Cortex of kidney (tissue), 1 donor: ENCODE measurements around the gene CRADD.
"Not testable (repeated sequence)": the region's sequence is repeated elsewhere in the genome, so short reads cannot be mapped to it uniquely, and the experiment has no call there.

Experiments used
- DNase-seq: peaks from one replicate; lab custom pipeline; 2025; lab: John Stamatoyannopoulos, UW

CRADD gene

DNA sequence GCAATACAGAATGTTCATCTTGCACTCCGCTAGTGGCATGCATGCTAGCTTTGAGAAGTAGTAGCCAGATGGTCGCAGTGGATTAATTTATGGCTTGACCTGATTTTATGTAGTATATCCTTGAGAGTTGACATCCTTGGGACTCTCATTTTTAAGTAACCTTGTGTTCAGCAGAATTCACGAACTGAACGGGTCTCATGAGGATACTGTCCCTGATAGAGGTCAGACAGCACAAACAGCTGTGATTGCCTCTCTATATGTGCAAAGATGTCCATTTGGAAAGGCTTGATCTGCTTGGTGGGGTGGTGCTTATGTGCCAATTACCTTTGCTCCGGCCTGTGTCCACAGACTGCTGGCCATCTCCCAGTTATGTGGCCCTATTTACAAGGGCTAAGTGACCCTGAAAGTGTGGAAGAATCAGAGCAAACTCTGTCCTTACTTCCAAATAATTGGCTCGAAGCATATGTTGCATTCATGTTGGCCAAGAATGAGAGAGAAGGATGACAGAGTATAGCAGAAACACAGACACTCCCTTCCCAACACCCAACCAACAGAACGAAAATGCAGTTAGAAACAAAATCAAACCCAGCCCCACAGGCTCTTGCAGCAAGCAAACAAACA lies 167.1 kb downstream of the CRADD start:
- DNase-seq, result no peak

DNA sequence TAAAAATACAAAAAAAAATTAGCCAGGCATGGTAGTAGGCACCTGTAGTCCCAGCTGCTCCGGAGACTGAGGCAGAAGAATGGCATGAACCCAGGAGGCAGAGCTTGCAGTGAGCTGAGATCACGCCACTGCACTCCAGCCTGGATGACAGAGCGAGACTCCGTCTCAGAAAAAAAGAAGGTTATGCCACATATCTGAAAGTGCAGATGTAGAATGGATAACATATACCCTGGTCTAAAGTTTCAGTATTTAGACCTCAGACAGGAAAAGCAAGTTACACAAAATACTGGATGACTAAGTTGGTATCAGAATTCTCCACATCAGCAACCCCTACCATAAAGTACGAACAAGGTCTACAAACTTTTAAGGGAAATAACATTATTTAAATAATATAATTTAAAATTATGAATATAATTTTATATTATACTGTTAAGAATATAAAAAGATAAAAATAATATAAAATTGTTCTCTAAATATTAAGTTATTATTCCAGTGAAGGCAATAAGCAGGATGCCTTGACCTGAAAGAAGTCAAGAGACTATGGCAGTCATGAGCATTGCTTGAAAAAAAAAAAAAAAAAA lies 169.9 kb downstream of the CRADD start:
- DNase-seq, result no peak

DNA sequence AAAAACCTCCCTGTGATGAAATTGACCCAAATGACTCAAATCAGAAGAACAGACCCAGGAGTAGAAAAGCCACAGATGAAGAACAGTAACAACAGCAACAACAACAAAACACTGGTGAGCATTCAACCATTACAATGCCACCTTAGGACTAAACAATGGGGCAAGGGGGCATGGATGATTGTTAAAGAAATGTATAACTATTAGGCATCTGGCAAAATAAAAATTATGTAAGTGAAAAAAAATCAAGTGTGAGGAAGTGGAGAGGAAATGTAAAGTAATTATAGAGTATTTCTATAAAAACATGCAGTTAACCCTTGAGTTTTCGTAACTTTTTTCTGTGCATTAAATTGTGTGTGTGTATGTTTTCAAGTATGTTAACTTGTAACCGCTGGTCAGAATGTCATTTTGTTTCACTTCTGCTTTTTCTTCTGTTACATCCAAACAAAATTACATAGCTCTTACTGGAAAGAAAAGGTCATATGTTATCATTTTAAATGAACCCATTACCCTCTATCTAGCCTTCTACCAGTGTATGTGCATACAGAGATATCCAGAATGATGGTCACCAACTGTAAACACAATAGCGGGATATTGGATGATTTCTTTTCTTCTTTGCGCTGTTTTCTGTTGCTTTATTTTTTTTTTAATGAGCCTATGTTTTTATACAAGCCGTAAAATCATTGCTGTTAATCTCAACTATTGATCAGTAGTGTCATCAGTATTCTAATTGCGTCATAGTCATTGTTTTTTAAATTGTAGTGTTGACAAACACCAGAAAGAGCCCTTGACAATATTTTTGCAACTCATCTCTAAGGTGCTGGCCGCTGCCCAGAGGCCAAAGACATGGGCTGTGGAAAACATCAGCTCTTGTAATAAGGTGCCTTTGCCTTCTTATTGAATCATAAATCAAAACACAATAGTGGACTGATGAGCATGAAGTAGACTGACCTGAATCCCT lies 170.6 kb downstream of the CRADD start:
- DNase-seq, result no peak

DNA sequence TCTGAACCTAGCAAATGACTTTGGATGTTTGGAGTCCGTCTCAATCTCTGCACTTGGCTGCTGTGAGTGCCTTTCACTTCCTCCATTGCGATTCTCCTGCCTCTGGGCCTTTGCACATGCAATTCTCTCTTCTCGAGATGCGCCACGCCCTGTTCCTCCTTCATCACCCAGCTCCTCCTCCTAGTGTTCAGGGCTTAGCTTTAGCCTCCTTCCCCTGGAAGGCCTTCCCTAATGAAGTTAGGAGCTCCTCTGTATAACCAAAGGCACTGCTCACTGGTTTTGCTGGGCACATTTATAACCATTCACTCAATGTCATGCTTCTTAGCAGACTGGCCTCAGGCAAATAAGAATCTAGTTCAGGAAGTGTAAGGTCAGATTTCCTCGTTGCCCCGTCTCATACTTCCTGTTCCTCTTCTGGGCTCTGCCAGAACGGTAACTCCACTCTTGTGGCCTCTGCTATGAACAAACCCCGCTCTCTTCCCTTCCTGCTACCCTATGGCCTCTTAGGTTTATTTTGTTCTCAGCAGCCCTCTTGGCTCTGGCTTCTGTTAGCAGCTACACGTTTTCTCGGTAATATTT lies 171.4 kb downstream of the CRADD start:
- no peak for DNase-seq

DNA sequence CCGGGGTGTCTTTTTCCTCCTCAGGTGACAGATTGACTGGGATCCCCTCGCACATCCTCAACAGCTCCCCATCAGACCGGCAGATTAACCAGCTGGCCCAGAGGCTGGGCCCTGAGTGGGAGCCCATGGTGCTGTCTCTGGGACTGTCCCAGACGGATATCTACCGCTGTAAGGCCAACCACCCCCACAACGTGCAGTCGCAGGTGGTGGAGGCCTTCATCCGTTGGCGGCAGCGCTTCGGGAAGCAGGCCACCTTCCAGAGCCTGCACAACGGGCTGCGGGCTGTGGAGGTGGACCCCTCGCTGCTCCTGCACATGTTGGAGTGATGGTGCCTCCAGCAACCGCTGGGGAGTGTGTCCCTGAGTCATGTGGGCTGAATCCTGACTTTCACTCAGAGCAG lies 172.8 kb downstream of the CRADD start:
- DNase-seq, result no peak

DNA sequence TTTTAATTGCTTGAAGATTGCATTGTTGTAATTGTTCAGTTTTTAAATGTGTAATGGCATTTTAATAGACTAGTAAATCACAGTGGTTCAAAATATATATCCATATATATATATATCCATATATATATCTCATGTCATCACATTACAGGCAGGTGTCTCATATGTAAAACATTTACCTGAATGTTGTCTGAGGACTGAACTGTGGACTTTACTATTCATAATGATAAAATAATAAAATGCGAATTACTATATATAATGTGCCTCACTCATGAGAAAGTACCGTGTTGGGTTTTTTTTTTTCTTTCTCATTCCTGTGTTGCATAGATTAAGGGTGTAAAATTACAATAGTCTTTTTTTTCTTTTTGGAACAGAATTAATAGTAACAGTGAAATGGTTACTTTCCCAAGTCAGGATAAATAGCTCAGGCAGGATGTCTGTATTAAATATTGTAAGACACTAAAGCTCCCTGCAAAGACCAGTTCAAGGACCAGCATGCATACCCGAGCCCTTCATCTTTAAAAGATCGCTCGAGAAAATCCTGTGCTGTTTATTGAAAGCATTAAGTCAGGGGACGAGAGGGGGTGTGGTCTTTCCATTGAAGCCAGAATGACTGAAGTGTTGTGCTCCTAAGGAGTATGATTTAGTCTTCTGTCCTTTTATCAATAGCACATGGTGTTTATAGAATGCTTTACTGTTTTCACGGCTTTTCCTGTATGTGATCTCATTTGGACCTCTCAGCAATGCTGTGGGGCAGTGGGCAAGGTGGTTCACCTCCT lies 173.5 kb downstream of the CRADD start:
- DNase-seq, result no peak

DNA sequence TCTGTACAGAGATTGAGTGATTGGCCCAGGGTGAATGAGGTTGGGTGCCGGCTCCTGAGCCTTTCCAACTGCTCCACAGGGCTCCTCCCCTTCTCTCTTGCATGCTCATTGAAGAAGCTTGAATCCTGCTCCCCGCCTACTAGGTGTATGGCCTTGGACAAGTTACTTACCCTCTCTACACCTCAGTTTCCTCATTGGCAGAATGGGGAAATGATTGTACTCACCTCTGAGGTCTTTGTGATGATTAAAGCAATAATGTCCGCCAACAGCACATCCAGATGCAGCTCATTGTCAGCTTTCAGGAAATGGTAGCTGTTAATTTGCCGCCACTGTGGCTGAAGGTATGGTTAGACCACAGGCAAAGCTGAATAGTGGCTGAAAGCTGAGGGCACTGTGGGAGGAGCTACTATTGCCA lies 174.1 kb downstream of the CRADD start:
- DNase-seq, result no peak

DNA sequence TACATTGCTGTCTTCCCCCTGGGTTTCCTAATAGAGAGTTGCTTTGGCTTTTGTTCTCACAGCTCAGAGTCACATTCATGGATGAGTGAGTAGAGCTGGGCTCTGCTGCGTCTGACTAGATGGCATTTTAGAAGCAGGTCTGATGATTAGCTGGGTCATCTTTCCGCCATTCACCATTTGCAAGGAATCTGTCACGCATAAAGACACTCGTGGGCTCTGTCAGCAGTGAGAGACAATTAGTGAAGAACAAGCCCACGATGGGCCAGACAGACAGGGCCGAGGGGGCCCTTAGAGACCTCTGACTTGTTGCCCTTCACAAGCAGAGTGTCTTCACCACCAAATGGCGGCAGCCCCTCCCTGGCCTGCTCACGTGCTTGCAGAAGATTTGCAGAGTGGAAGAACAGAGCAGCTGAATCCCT lies 175.0 kb downstream of the CRADD start:
- no peak for DNase-seq

DNA sequence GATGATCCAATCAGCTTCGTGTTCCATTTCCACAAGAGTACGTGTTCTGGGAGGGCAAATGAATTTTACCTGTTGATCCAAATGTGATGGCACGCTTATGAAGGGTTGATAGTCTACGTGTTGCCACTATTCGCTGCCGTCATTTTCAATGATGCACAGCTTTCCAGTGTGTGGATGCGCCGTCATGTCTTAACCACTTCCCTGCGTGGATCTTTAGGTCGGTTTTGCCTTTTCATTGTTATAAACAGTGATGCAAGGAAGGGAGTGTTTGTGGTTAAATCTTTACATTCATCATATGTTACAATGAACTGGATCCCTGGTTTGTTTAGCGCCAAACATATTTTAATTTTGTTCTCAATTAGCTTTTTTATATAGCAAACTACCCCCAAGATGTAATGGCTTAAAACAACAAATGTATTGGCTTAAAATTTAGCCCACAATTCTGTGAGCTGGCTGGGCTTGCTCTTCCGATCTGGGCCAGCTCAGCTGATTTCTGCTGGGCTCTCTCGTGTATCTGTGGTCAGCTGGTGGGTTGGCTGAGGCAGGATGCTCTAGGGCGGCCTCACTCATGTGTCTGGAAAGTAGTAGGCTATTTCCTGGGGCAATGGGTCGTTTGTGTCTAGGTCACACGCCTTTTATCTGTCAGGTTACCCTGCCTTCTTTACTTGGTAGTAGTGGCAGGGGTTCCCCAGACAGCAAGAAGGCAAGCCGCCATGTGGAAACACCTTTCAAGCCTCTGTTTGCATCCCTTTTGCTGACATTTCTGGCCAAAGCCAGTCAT lies 176.7 kb downstream of the CRADD start:
- DNase-seq, result no peak

DNA sequence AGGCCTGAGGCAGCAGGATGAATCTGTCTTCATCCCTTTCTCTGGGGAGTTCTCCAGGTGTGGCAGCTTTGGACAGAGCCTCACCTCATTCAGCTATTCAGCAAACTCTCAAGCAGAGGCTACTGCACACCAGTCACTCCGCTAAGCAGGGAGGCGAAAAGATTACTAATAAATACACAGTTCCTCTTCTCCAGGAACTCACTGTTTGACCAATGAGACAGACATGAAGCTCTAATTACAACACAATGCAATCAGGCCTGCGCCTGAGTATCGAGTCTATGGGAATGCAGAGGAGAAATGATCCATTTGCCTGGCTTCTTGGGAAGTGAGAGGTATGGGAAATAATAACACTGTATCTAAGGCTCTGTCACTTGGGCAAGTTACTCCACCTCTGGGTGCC lies 178.1 kb downstream of the CRADD start:
- DNase-seq, result no peak

DNA sequence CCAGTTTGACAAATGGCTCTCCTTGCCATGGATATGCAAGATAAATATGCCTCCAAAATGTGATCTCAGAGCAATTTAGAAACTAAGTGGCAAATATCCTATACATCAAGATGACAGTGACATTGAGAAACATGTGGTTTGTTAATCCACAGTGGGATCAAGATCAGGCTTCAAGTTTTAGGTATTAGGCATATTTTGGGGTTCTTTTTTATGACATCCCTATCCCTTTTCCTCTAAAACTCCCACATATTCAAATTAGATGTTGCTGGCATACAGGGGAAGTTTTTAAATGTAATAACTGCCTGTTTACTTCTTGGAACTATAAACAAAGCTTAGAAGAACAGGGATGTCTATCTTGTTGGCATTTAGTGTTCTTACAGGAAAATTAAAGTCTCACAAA lies 179.4 kb downstream of the CRADD start:
- no peak for DNase-seq

DNA sequence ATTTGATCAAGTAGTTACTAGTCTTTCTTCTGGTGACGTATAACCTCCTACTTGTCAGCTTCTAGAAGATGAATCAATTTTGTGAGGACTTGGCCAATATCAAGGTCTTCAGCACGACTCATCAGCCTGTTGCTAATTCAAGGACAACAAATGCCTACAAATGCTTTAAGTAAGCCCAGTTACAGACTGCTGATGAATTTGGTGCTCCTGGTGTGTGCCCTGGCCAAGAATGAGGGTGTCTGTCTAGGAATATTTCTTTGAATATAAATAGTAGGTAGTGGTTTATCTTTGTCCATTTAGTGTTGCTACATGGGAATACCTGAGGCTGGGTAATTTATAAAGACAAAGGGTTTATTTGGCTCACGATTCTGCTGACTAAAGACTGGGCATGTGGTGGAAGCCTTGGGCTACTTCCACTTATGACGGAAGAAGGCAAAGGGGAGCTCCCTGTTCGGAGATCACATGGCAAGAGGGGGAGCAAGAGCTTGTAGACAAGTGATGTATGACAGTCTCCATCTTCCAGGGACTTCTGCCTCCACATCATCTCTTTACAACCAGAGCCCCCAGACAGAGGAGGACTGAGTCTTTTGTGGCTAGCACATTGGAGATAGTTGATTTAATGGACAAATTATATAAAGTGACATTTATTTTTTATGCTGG lies 180.2 kb downstream of the CRADD start:
- DNase-seq, result no peak

DNA sequence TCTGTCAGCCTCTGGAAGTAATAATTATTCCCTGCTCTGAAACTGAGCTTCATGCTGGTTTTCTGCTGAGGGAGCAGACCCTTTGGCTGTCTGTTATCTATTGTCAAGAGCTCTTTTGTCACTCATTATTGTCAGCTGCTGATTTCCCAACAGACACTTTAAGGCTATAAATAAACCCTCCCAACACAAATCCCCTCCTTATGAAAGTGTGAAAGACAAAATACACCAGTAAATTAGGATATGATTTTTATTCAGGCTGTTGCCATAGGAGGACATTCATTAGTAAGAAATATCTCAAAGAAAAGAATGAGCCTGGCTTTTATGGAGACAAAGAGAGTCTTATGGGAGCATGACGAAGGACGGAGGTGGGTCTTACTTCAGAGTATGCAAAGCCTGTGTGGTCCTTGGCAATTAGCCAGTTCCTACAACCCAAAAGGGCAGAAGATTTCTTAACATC lies 180.8 kb downstream of the CRADD start:
- no peak for DNase-seq

DNA sequence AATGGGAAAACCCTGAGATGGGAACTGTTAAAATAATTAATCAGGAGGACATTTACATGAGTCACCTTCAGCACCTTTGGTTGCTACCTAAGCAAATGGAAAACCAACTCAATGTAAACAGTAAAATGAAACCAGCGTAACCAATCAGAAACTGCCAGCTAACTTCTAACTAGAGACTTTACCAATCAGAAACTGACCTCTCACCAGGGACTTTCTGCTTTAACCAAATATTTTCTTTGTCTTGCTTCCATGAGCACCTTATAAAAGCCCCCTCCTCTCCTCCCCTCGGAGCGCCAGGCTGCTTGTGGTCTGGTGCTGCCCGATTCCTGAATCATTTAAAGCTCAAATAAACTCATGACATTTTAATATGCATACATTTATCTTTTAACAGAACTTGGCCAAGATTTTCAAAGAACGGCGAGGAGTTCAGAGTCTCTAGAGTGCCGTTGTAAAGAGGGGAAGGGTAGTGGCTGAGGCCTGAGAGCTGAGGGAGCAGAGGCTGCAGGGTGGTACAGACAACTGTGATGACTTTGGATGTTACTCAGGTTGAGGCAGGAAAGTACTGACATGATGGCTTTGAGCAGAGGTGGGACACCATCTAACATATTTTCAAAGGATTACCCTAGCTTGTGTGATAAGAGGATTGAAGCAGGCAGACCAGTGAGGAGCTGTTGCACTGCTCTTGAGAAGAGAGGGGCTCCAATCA lies 183.6 kb downstream of the CRADD start:
- DNase-seq, result no peak

DNA sequence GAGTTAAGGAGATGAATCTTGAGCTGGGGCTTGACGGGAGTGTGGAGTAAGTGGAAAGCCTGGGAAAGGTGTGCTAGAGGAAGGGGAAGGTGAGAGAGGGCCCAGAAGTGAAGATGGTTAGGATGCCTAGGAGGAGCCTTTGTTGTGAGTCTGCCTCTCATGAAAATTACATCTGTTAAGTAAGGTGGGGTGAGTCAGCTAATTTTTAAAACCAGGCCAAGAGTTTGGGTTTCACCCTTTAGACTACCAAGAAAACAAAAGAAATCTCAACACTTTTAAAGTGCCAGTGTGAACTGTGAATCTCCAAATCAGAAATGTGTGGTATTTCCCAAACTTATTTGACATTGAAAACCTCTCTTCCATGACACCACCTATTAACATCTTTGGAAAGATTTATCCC lies 185.2 kb downstream of the CRADD start:
- no peak for DNase-seq

DNA sequence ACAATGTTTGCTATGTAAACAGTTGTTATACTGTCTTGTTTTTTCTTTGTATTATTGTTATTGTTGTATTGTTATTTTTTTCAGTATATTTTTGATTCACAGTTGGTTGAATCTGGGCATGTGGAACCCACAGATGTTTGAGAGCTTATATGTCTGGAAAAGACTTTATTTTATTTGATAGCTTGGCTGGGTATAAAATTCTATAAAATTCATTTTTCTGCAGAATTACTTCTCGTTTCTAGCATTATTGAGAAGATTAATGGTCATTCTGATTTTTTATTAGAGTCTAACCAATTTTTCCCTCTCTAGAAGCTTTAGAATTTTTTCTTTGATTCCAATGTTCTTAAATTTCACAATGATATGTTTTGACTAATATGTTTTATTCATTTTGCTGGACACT lies 188.6 kb downstream of the CRADD start:
- DNase-seq, result no peak

DNA sequence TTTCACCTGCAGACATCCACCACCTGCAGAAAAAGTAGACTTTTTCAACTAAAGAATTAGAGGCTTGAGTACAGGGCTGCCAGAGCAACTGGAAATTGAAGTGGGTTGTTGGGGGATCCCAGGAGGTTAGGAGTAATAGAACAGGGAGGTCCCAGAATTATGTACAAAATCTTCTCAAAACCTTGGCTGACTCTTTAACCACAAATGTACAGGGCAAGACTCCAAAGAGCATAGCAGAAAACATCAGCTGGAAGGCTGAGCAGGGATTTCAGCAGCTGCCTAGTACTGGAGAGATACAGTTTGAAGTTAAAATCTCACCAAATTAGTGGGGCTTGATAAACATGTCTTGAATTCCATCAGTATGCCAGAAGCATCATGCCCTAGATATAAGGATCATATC lies 191.6 kb downstream of the CRADD start:
- DNase-seq, result no peak

DNA sequence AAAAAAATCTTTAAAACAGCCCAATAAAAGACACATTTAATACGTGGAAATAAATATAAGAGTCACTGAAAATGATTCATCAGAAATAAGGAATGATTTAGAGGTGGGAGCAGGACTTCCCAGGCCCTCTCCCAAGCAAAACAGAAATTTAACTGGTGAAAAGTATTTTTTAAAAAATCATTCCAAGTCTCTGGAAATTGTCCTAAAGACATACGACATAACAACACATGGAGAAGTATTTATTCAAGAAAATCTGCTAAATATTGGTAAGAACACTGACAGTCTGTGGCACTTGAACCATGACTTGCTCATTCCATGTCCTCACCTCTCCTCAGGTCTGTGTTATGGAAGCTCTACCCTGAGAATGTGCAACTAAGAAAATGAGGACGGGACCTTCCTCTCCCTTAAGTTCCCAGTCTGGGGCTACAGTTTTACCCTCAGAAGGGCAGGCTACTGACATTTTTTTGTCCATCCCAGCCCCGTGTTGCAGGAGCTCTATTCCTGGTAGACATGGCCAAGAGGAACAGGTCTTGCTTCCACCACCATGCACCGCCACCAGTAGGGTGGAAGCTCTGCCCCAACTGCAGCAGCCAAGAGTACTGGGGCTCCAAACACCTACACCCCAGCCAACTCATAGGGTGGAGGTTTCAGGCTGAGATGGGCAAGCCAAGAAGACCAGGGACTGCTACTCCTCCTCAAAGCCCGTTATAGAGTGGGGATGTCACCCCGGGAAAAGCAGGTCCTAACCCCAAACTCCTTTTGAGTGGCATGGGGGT lies 193.0 kb downstream of the CRADD start:
- no peak for DNase-seq

DNA sequence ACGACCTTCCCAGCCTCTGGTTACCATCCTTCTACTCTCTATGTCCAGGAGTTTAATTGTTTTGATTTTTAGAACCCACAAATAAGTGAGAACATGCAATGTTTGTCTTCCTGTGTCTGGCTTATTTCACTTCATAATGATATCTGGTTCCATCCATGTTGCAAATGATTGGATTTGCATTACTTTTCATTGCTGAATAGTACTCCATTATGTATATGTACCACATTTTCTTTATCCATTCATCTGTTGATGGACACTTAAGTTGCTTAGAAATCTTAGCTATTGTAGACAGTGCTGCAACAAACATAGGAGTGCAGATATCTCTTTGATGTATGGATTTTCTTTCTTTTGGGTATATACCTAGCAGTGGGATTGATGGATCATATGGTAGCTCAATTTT lies 194.4 kb downstream of the CRADD start:
- DNase-seq, result not testable (repeated sequence)
